Urothelium cell line (cell line): ENCODE data around the gene SLC39A11.
A peak's percentile ranks its signal among the peaks of the same experiment; 100 is the strongest.
"Not testable (repeated sequence)": the region's sequence is repeated elsewhere in the genome, so short reads cannot be mapped to it uniquely, and the experiment has no call there.

Experiments used
- DNase-seq: peaks from one replicate; pipeline ENCODE4 v3.0.0; 2011; ENCODE audit warnings: low spot score, mixed read lengths
- FAIRE-seq: peaks from 2 replicates; lab custom pipeline; 2011; peaks lifted over from hg19 to GRCh38; lab: Jason Lieb, UNC

SLC39A11 gene, protein sequence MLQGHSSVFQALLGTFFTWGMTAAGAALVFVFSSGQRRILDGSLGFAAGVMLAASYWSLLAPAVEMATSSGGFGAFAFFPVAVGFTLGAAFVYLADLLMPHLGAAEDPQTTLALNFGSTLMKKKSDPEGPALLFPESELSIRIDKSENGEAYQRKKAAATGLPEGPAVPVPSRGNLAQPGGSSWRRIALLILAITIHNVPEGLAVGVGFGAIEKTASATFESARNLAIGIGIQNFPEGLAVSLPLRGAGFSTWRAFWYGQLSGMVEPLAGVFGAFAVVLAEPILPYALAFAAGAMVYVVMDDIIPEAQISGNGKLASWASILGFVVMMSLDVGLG

DNA sequence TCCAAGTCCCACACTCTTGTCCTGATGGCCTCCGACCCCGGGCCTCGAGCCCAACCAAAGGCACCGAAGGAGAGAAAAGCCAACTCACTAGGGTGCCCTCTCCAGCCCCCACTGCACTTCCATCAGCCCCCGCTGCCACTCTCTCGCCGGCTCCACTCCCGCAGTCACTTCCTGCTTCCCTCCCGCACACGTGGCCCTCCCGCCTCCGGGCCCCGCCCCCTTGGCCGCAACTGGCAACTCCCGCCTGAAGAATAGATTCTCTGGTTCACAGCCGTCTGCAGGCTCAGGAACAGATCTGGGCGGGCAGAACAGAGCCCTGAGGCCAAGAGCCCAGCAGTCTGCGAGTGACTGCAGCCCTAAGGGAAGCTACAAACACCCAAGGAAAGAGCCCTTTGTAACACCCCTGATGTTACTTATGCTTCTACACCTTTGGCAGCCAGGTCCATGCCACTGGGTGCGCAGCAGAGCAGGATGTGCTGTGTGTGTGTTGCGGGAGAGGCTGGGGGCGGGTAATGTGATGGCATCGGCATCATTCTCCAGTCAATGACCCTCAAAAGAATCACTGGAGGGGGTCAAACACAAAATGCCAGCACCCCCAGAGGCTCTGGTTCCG, at the start of gene SLC39A11:
Gene SLC39A11, minus strand, starts transcription at position 166 of the 613 bp plus-strand sequence. CDS start 3,924 bp downstream, outside the sequence.
- FAIRE-seq = peak; percentile 100

DNA sequence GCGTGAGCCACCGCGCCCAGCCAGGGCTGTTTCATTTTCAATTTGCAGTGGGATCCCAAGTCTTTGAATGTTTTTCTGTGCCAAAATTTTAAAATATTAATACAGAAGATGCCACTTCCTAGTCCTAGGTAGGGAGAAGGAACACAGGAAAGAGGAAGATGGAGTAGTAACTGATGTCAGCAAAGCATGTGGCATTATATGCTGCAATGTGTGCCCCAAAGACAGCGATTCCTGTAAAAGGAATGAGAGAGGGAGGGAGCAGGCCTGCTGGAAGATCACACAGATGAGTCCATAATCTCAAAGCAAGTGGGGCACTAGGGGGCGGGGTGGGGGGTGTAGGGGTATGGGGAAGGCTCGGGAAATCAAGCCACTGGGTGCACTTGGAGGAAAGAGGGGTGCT, 48.9 kb upstream of the SLC39A11 start:
- FAIRE-seq (no peak), DNase-seq (no peak)

More for the DNA sequence above, at the start of gene SLC39A11:
- DNase-seq = peak; percentile 99

DNA sequence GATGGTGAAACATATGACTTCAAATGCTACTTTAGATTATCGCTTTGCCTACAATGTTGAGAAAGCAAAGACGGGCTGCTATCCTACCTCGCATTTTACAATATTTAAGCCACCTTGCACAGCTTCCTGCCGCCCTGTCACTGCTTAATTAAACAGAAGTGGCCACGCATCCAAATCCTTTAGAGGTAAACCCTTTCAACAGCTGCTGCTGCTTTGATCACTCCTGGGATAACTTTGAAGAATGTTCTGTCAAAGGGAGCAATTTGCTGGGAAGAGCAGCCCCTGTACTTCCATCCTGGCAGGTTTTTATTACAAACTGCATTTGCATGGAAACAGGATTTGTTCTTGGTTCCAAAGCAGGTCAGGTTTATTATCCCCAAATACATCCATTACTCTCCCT, 48.1 kb upstream of the SLC39A11 start:
- no peak for DNase-seq
- FAIRE-seq = no peak

- DNase-seq (no peak), FAIRE-seq (no peak)
These were observed 46.8 kb upstream of the SLC39A11 start for GRCh38 chr17:73139296-73139695.

DNA sequence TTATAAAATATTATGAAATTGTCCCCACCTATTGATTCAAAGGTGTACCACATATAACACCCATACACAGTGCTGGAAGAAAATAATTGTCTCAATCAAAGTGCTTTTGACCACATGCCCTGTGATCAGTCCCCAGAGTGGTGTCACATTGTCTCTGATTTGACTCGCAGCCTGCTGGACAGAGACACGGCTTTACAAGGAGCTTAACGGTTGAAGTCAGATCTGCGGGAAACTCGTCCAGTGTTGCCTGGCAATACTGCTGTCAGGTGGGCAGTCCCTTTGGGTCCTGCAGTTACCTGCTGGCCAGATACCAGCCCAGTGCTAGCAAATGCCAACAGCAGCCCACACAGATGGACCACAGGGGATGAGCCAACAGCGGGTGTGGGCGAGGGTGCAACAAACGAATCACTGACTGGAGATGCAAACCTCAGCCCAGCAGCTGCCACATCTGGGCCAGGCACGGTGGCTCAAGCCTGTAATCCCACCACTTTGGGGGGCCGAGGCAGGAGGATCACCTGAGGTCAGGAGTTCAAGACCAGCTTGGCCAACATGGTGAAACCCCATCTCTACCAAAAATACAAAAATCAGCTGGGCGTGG, 46.2 kb upstream of the SLC39A11 start:
- DNase-seq (no peak), FAIRE-seq (peak; percentile 50)

DNA sequence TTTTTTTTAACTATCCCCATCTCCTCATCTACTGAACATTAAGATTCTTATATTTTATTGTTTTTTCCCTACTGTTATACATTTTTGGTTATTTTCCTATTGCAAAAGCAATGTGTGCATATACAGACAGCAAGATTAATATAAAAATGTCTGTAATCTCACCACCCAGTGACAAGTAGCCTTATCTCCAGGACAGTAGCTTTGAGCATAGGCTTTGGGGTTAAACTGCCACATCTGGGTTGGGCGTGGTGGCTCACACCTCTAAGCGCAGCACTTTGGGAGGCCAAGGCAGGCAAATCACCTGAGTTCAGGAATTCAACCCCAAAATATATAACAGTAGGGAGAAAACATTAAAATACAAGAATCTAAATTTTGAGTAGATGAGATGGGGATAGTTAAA, 44.9 kb upstream of the SLC39A11 start:
- DNase-seq (no peak), FAIRE-seq (no peak)

- DNase-seq (no peak), FAIRE-seq (no peak)
These were observed 43.3 kb upstream of the SLC39A11 start for GRCh38 chr17:73135766-73136165.

- DNase-seq (no peak), FAIRE-seq (peak; percentile 80)
These were observed 41.6 kb upstream of the SLC39A11 start for GRCh38 chr17:73133911-73134649.

DNA sequence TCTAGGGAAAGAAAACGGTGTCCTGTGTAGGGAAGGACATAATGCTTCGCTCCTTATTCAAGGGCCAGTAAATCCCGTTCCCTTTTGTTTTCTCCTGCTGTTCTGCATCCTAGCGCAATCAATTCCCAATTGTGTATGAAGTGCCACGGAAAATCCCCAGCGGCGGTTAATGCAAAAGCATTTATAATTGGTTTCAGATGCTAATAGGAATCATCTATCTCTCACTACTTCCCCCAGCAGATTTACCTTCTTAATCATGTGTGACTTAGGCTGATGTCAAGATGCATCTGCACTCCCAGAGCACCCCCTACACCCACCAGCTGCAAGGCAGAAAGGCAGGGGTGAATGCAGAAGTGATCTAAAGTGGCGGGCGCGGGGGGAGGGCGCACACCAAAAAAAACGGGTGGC, 39.6 kb upstream of the SLC39A11 start:
- no peak for DNase-seq
- peak; percentile 50 for FAIRE-seq

GRCh38 chr17:73131439-73131838, 39.0 kb upstream of the SLC39A11 start:
- not testable (repeated sequence) for FAIRE-seq, DNase-seq

GRCh38 chr17:73130977-73131376, 38.5 kb upstream of the SLC39A11 start:
- no peak for DNase-seq
- FAIRE-seq = no peak

GRCh38 chr17:73128496-73128895, 36.0 kb upstream of the SLC39A11 start:
- FAIRE-seq = no peak

GRCh38 chr17:73126716-73127473, 34.4 kb upstream of the SLC39A11 start:
- FAIRE-seq (peak; percentile 52), DNase-seq (peak; percentile 54)

More at GRCh38 chr17:73128496-73128895, 36.0 kb upstream of the SLC39A11 start:
- DNase-seq = no peak

GRCh38 chr17:73123606-73124320, 31.3 kb upstream of the SLC39A11 start:
- peak; percentile 59 for FAIRE-seq
- DNase-seq = no peak

DNA sequence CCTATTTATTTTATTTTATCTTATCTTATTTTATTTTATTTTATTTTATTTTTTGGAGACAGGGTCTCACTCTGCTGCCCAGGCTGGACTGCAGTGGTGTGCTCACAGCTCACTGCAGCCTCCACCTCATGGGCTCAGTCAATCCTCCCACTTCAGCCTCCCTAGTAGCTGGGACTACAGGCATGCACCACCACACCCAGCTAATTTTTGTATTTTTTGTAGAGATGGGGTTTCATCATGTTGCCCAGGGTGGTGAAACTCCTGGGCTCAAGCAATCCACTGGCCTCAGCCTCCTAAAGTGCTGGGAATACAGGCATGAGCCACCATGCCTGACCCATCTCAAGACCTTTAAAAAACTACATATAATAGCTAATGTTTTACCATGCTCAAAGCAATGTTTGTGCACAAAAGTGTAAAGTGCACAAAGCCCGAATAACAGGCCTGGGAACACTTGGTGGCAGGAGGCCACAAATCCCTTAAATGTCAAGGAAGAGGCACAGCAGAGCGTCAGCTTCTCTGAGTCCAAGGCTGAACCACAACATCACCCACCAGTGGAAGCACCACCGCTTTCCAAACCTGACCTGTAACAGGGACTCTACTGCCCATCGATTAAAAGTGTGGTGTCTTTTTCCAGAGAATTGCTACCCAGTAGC, 30.6 kb upstream of the SLC39A11 start:
- FAIRE-seq (no peak), DNase-seq (no peak)

GRCh38 chr17:73121506-73121905, 29.0 kb upstream of the SLC39A11 start:
- FAIRE-seq = peak; percentile 66
- no peak for DNase-seq

DNA sequence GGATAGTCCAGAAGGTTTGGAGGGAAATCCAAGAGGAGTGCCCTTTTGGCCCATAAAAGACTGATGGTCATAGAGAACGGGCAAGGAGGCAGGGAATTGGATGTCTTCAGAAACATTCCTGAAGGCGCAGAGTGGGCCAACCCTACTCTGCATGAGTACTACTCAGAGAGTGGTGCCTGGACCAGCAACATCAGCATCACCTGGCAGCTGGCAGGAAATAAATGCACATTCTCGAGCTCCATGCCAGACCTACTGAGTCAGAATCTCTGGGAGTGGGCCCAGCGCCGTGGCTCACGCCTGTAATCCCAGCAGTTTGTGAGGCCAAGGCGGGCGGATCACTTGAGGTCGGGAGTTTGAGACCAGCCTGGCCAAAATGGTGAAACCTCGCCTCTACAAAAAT, 27.1 kb upstream of the SLC39A11 start:
- DNase-seq (no peak), FAIRE-seq (no peak)

DNA sequence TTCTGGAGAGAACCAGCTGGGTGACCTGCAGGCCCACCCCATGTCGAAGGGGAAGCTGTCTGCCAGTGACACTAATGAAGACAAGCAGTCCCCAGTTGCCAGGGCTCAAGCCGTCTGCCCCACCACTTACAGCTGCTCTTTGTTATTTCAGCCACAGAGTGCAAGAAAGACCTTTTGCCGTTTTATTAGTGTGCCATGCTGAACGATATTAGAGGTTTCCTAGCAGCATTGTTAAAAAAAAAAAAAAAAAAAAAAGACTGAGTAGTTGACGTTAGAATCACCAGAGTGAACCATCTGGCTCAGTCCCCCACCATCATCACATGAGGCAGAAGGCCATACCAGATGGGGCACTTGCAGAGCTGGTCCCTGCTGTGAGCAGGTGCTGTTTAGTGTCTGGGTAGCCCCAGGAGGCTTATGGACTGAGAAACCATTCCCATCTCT, 26.5 kb upstream of the SLC39A11 start:
- FAIRE-seq = no peak
- no peak for DNase-seq

DNA sequence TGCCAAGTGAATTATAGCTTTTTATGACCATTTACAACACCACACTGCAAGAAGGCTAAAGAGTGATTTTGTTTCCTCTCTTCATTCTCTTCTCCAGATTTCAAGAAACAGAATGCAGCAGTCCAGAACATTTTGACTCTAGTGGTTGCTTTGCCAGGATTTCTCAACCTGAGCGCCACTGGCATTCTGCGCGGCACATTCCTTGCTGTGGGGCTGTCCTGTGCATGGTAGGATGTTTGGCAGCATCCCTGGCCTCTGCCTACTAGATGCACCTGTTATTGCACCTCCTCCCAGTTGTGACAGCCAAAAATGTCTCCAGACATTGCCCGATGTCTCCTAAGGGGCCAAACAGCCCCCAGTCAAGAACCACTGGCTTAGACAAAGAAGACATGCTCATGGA, 25.7 kb upstream of the SLC39A11 start:
- no peak for DNase-seq
- no peak for FAIRE-seq
